Endothelial cell of umbilical vein (primary cell): ENCODE data around the gene ZNF438.

ENCODE experiments used
- EZH2 ChIP-seq: IDR thresholded peaks from 2 replicates; pipeline ENCODE4 v1.6.1; 2012; ENCODE audit warnings: borderline replicate concordance, low read depth, mild to moderate bottlenecking, moderate library complexity, low read length, inconsistent platforms; ENCODE audit not compliant: severe bottlenecking
- GATA2 ChIP-seq: IDR thresholded peaks from 2 replicates; pipeline ENCODE4 v1.7.0; 2011; ENCODE audit warnings: low read depth, mild to moderate bottlenecking, moderate library complexity, mixed read lengths, low read length; ENCODE audit not compliant: insufficient read length, insufficient read depth
- MYC ChIP-seq: IDR thresholded peaks from one replicate; pipeline ENCODE4 v1.6.1; 2011; ENCODE audit warnings: mild to moderate bottlenecking, low read depth, low read length
- POLR2A ChIP-seq: IDR thresholded peaks from 2 replicates; pipeline ENCODE4 v1.6.1; 2012; ENCODE audit warnings: low read depth, mild to moderate bottlenecking, control low read depth, low read length
- POLR2AphosphoS5 ChIP-seq: IDR thresholded peaks from 2 replicates; pipeline ENCODE4 v1.6.1; 2012; ENCODE audit warnings: low read depth, mild to moderate bottlenecking, control low read depth, low read length, moderate library complexity; ENCODE audit not compliant: insufficient read depth
- TF ChIP-seq, protein P1 (sequence below), 2 donors: IDR thresholded peaks; 1 replicate in 1 of 2; 2 replicates in 1 of 2; pipeline ENCODE4 v1.5.1; 2011; ENCODE audit warnings: low read length in 2 of 2, mild to moderate bottlenecking in 2 of 2, moderate library complexity in 2 of 2, control low read depth in 1 of 2, inconsistent platforms in 1 of 2, low read depth in 1 of 2; ENCODE audit not compliant: insufficient read depth in 1 of 2; ENCODE audit errors: extremely low read depth in 1 of 2
- TF ChIP-seq, protein P2 (sequence below): IDR thresholded peaks from 2 replicates; pipeline ENCODE4 v1.6.1; 2011; ENCODE audit not compliant: insufficient read depth, insufficient read length

DNA sequence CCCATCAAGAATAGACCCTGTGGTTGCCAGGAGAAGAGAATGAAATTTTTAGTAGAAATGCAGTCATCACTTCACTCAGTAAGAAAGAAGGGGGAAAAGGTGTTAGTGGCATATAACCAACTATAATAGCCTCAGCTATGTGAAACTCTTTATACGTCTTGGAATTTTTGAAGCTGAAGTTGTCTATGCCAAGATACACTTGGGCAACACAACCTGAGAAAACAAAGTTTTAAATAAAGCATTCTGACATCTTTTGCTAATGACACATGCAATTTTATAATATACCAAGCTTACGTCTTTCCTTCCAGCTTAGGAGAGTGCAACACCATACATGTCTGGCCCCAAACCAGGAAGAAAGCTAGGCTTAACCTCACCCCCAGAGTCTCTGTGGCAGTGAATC is 40.8 kb upstream of the ZNF438 start:
- TF ChIP-seq, protein P1, sequence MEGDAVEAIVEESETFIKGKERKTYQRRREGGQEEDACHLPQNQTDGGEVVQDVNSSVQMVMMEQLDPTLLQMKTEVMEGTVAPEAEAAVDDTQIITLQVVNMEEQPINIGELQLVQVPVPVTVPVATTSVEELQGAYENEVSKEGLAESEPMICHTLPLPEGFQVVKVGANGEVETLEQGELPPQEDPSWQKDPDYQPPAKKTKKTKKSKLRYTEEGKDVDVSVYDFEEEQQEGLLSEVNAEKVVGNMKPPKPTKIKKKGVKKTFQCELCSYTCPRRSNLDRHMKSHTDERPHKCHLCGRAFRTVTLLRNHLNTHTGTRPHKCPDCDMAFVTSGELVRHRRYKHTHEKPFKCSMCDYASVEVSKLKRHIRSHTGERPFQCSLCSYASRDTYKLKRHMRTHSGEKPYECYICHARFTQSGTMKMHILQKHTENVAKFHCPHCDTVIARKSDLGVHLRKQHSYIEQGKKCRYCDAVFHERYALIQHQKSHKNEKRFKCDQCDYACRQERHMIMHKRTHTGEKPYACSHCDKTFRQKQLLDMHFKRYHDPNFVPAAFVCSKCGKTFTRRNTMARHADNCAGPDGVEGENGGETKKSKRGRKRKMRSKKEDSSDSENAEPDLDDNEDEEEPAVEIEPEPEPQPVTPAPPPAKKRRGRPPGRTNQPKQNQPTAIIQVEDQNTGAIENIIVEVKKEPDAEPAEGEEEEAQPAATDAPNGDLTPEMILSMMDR (IDR thresholded peaks at IDR 0.05; ENCODE audit: extremely low read depth in 1 of 2, insufficient read depth in 1 of 2, low read depth in 1 of 2, low read length in 2 of 2): no peak
- TF ChIP-seq POLR2A (no peak), POLR2AphosphoS5 (no peak), EZH2 (no peak), GATA2 (no peak), MYC (no peak)
- TF ChIP-seq, protein P2, sequence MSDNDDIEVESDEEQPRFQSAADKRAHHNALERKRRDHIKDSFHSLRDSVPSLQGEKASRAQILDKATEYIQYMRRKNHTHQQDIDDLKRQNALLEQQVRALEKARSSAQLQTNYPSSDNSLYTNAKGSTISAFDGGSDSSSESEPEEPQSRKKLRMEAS: no peak
